Loucy (cell line): ENCODE measurements around the gene ARHGEF16.

ENCODE experiments used
- H2AFZ ChIP-seq: fragments of 200-600 bp; sonication (generic); 2 replicates; pipeline ENCODE4 v1.6.0; 2016; ENCODE audit warnings: antibody characterized with exemption, mild to moderate bottlenecking, low read length, moderate library complexity
- H3F3A ChIP-seq: fragments of 200-600 bp; 2 replicates; pipeline ENCODE4 v1.6.0; 2016; ENCODE audit warnings: antibody characterized with exemption, low read depth, mild to moderate bottlenecking
- H3K27me3 ChIP-seq: fragments of 200-600 bp; sonication (generic); 2 replicates; pipeline ENCODE4 v1.6.1; 2014; ENCODE audit warnings: low read length, mild to moderate bottlenecking; ENCODE audit not compliant: insufficient read depth, poor library complexity, severe bottlenecking
- H3K36me3 ChIP-seq: fragments of 200-600 bp; sonication (generic); 2 replicates; pipeline ENCODE4 v1.6.1; 2016; ENCODE audit warnings: low read length; ENCODE audit not compliant: insufficient read depth
- H3K4me1 ChIP-seq: fragments of 200-600 bp; sonication (generic); 2 replicates; pipeline ENCODE4 v1.5.1; 2014; ENCODE audit warnings: low read length, mild to moderate bottlenecking; ENCODE audit not compliant: insufficient read depth, poor library complexity, severe bottlenecking
- H3K4me2 ChIP-seq: fragments of 200-600 bp; sonication (generic); 2 replicates; pipeline ENCODE4 v1.6.0; 2014; ENCODE audit warnings: antibody characterized with exemption, low read length, low read depth, mild to moderate bottlenecking; ENCODE audit not compliant: poor library complexity, severe bottlenecking
- H3K4me3 ChIP-seq: fragments of 200-600 bp; sonication (generic); 2 replicates; pipeline ENCODE4 v1.5.1; 2014; ENCODE audit warnings: low read length, mild to moderate bottlenecking, mixed read lengths; ENCODE audit not compliant: poor library complexity, severe bottlenecking
- H3K79me2 ChIP-seq: fragments of 200-600 bp; sonication (generic); 2 replicates; pipeline ENCODE4 v1.6.1; 2014; ENCODE audit warnings: low read length; ENCODE audit not compliant: insufficient read depth
- H3K9ac ChIP-seq: fragments of 200-600 bp; sonication (generic); 2 replicates; pipeline ENCODE4 v1.6.0; 2014; ENCODE audit warnings: mild to moderate bottlenecking, low read depth, low read length, moderate library complexity; ENCODE audit not compliant: poor library complexity, severe bottlenecking
- H3K9me2 ChIP-seq: fragments of 200-600 bp; sonication (generic); replicated peaks from 2 replicates; pipeline ENCODE4 v1.6.1; 2016; ENCODE audit warnings: low read depth, low read length, mixed read lengths
- H3K9me3 ChIP-seq: fragments of 200-600 bp; sonication (generic); 2 replicates; pipeline ENCODE4 v1.6.1; 2014; ENCODE audit warnings: mild to moderate bottlenecking, antibody characterized with exemption, low read length, low read depth; ENCODE audit not compliant: insufficient read depth
- H4K20me1 ChIP-seq: fragments of 200-600 bp; sonication (generic); 2 replicates; pipeline ENCODE4 v1.6.0; 2014; ENCODE audit warnings: antibody characterized with exemption, low read length, mild to moderate bottlenecking; ENCODE audit not compliant: insufficient read depth, poor library complexity, severe bottlenecking
- CTCF ChIP-seq: fragments of 200-600 bp; sonication (generic); conservative IDR thresholded peaks from 2 replicates; pipeline ENCODE4 v1.5.1; 2014; ENCODE audit warnings: mild to moderate bottlenecking, antibody characterized with exemption, low read length
- EZH2phosphoT487 ChIP-seq: fragments of 200-600 bp; IDR thresholded peaks from 2 replicates; pipeline ENCODE4 v1.6.1; 2018; ENCODE audit warnings: antibody characterized with exemption, mild to moderate bottlenecking, moderate library complexity, borderline replicate concordance

The ARHGEF16 gene

GRCh38 chr1:3431686-3432085 lies 22.8 kb upstream of the ARHGEF16 start:
- Histone ChIP-seq H3K4me2 (no peak overlapping the region), H3K4me3 (no peak overlapping the region), H3K4me1 (no peaks in the 10 kb centered on the region), H3K9ac (no peak overlapping the region), H3K36me3 (peaks cover 3% of the 10 kb centered on the region; the same call in 1 of the 2 replicates), H2AFZ (no peak overlapping the region), H3K27me3 (no peaks in the 10 kb centered on the region), H4K20me1 (no peaks in the 10 kb centered on the region), H3K79me2 (no peaks in the 10 kb centered on the region), H3K9me2 (no peaks in the 10 kb centered on the region), H3K9me3 (no peaks in the 10 kb centered on the region), H3F3A (no peaks in the 10 kb centered on the region)
- TF ChIP-seq CTCF (0 out of 2 replicates have a peak, but pooled peaks have one; percentile 7), EZH2phosphoT487 (no peak)

DNA sequence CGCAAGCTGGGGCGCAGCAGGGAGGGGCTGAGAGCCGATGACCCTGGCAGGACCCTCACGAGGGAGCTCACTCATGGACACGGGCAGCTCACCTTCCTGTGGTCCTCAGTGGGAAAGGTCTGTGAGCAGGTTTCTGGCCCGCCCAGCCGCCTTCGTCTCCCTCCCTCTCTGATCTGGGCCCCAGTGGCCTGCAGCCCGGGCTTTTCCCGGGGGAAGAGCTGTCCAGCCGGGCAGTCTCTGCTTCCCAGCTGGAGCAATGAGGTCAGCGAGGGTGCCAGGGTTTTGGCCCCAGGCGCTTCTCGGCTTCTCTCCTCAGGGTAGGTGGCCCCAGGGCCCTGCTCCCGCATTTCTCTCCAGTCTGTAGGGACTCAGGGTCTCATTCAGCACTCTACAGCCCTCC lies 22.2 kb upstream of the ARHGEF16 start:
- H3K4me1 ChIP-seq, result no peaks in the 10 kb centered on the region
- TF ChIP-seq EZH2phosphoT487 (no peak), CTCF (no peak)
- H3K4me3 ChIP-seq, result no peak overlapping the region
- no peaks in the 10 kb centered on the region; the same call in 1 of the 2 replicates for H3K36me3 ChIP-seq
- no peaks in the 10 kb centered on the region for H3K9me2 ChIP-seq
- H3K9me3 ChIP-seq, result no peaks in the 10 kb centered on the region
- H2AFZ ChIP-seq, result no peak overlapping the region
- no peaks in the 10 kb centered on the region for H4K20me1 ChIP-seq
- no peak overlapping the region for H3K4me2 ChIP-seq
- no peaks in the 10 kb centered on the region for H3K27me3 ChIP-seq
- H3K9ac ChIP-seq, result no peak overlapping the region
- H3K79me2 ChIP-seq, result no peaks in the 10 kb centered on the region
- H3F3A ChIP-seq, result no peaks in the 10 kb centered on the region

DNA sequence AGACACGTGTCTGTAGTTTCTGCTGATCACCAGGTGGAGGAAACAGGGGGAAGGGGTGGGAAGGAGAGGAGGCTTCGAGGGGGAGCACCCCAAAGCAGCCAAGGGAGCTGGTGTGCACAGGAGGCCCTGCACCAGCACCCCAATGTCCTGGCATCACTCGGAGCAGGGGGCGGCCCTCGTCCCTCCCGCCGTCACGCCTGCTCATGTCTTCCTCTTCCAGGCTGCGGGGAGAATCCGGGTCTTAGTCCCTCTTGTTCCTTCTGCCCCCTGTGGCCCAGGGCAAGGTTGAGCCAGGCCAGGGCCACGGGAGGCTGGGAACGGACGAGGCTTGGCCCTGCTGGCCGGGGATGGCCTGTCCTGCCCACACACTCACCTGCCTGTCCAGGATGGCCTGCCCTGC lies 21.4 kb upstream of the ARHGEF16 start:
- Histone ChIP-seq H3K36me3 (no peaks in the 10 kb centered on the region), H2AFZ (no peak overlapping the region), H4K20me1 (no peaks in the 10 kb centered on the region), H3K9me3 (no peaks in the 10 kb centered on the region), H3K79me2 (no peaks in the 10 kb centered on the region), H3K9ac (no peak overlapping the region), H3K4me2 (no peak overlapping the region), H3K4me3 (no peak overlapping the region), H3K9me2 (no peaks in the 10 kb centered on the region), H3K27me3 (no peaks in the 10 kb centered on the region), H3F3A (no peaks in the 10 kb centered on the region), H3K4me1 (no peaks in the 10 kb centered on the region)
- TF ChIP-seq EZH2phosphoT487, result no peak
- no peak for TF ChIP-seq CTCF
